Measurements from ENCODE around the gene ATAD3A. TPM values are rescaled to one million over a fixed set of nuclear protein-coding genes. Genes with fewer than 3 reads are reported as not detected.

The ATAD3A gene
- total and polyA plus RNA-seq, 3 donors from 2014 or later: 22.0 to 37.4 (median 35.7) TPM

GRCh38 chr1:1534401-1535154, 22.6 kb downstream of the ATAD3A start:
- no peak for DNase-seq
- no peaks in the 10 kb centered on the region for H3K9me3 ChIP-seq
- H3K27me3 ChIP-seq: no peaks in the 10 kb centered on the region
- WGBS, 2 donors: 90 to 96% methylated on average over 12 to 30 of the region's 31 CpGs
- no peak overlapping the region for H3K27ac ChIP-seq
- intact Hi-C loops (cut with DNase I; ENCODE audit: low total_unique reads): no loop called here
- no peak for TF ChIP-seq CTCF (IDR thresholded peaks at IDR 0.05)
- H3K36me3 ChIP-seq (ENCODE audit: low read depth, missing control alignments): no peaks in the 10 kb centered on the region
- no peak overlapping the region for H3K4me3 ChIP-seq
- peaks cover 6% of the 10 kb centered on the region for H3K4me1 ChIP-seq

- Histone ChIP-seq H3K27ac (no peak overlapping the region), H3K9me3 (no peaks in the 10 kb centered on the region), H3K4me3 (no peak overlapping the region), H3K27me3 (no peaks in the 10 kb centered on the region), H3K36me3 (ENCODE audit: low read depth, missing control alignments) (no peaks in the 10 kb centered on the region), H3K4me1 (peaks cover 8% of the 10 kb centered on the region)
- intact Hi-C loops (cut with DNase I; ENCODE audit: low total_unique reads): no loop called here
- TF ChIP-seq CTCF (IDR thresholded peaks at IDR 0.05) (no peak), POLR2A (IDR thresholded peaks at IDR 0.05) (no peak)
- DNase-seq: no peak
- 93 to 96% methylated on average over 26 to 62 of the region's 66 CpGs for WGBS, 2 donors
Measured at GRCh38 chr1:1535201-1536018, 23.4 kb downstream of the ATAD3A start.

GRCh38 chr1:1536019-1536937, 24.3 kb downstream of the ATAD3A start:
- TF ChIP-seq POLR2A (IDR thresholded peaks at IDR 0.05) (no peak), CTCF (IDR thresholded peaks at IDR 0.05) (no peak)
- intact Hi-C loops (cut with DNase I; ENCODE audit: low total_unique reads): no loop called here
- Histone ChIP-seq H3K27me3 (no peaks in the 10 kb centered on the region), H3K4me1 (peaks cover 11% of the 10 kb centered on the region), H3K36me3 (ENCODE audit: low read depth, missing control alignments) (no peaks in the 10 kb centered on the region), H3K9me3 (no peaks in the 10 kb centered on the region), H3K4me3 (no peak overlapping the region), H3K27ac (no peak overlapping the region)
- 86 to 91% methylated on average over 25 to 47 of the region's 48 CpGs for WGBS, 2 donors
- no peak for DNase-seq

GRCh38 chr1:1536938-1537546, 25.1 kb downstream of the ATAD3A start:
- Histone ChIP-seq H3K4me1 (peaks cover 11% of the 10 kb centered on the region), H3K9me3 (no peaks in the 10 kb centered on the region), H3K27ac (no peak overlapping the region), H3K36me3 (ENCODE audit: low read depth, missing control alignments) (no peaks in the 10 kb centered on the region), H3K4me3 (no peak overlapping the region), H3K27me3 (no peaks in the 10 kb centered on the region)
- DNase-seq: no peak
- intact Hi-C loops (cut with DNase I; ENCODE audit: low total_unique reads): no loop called here
- 92 to 100% methylated on average over 1 to 14 of the region's 15 CpGs for WGBS, 2 donors
- TF ChIP-seq POLR2A (IDR thresholded peaks at IDR 0.05) (no peak), CTCF (IDR thresholded peaks at IDR 0.05) (no peak)
